Duodenal mucosa (tissue), 2 donors: ENCODE measurements around the gene UQCC5.
A peak's percentile ranks its signal among the peaks of the same experiment; 100 is the strongest.

ENCODE experiments used
- H3K27ac ChIP-seq: one replicate; pipeline ENCODE4 v1.7.0; 2013; ENCODE audit warnings: low read depth, low read length
- H3K27me3 ChIP-seq, 2 donors: one replicate each; pipeline ENCODE4 v1.7.0; 2013; ENCODE audit warnings: low read length in 2 of 2, control low read depth in 1 of 2; ENCODE audit not compliant: insufficient read depth in 2 of 2, control insufficient read depth in 1 of 2
- H3K36me3 ChIP-seq, 2 donors: one replicate each; pipeline ENCODE4 v1.7.0; 2013; ENCODE audit warnings: low read length in 2 of 2, control low read depth in 1 of 2; ENCODE audit not compliant: insufficient read depth in 2 of 2, control insufficient read depth in 1 of 2
- H3K4me1 ChIP-seq, 2 donors: one replicate each; pipeline ENCODE4 v1.7.0; 2013; ENCODE audit warnings: low read length in 2 of 2, control low read depth in 1 of 2; ENCODE audit not compliant: insufficient read depth in 2 of 2, control insufficient read depth in 1 of 2
- H3K4me3 ChIP-seq, 2 donors: one replicate each; pipeline ENCODE4 v1.7.0; 2013; ENCODE audit warnings: low read length in 2 of 2, low read depth in 1 of 2
- H3K9ac ChIP-seq, 2 donors: one replicate each; pipeline ENCODE4 v1.7.0; 2013; ENCODE audit warnings: low read length in 2 of 2, low read depth in 1 of 2
- H3K9me3 ChIP-seq, 2 donors: one replicate each; pipeline ENCODE4 v1.7.0; 2013; ENCODE audit warnings: low read length in 2 of 2, control low read depth in 1 of 2; ENCODE audit not compliant: control insufficient read depth in 1 of 2

Gene UQCC5

GRCh38 chr3:52535411-52536111, 844 bp upstream of the UQCC5 start:
- Histone ChIP-seq H3K27ac (no peak overlapping the region), H3K4me1 (peaks cover 36 to 37% of the 10 kb centered on the region in 2 donors), H3K9ac (no peak overlapping the region), H3K9me3 (no peaks in the 10 kb centered on the region), H3K36me3 (peaks cover 3 to 5% of the 10 kb centered on the region in 2 donors), H3K27me3 (no peaks in the 10 kb centered on the region), H3K4me3 (peak overlapping the region; percentile 59 to 62)

GRCh38 chr3:52536112-52536368, 365 bp upstream of the UQCC5 start:
- H3K9me3 ChIP-seq, result no peaks in the 10 kb centered on the region
- peaks cover 7 to 10% of the 10 kb centered on the region in 2 donors for H3K36me3 ChIP-seq
- peak overlapping the region; percentile 59 to 62 for H3K4me3 ChIP-seq
- H3K27ac ChIP-seq, result no peak overlapping the region
- no peak overlapping the region for H3K9ac ChIP-seq
- no peaks in the 10 kb centered on the region for H3K27me3 ChIP-seq
- H3K4me1 ChIP-seq, result peaks cover 36 to 37% of the 10 kb centered on the region in 2 donors

GRCh38 chr3:52537165-52537620, 788 bp downstream of the UQCC5 start:
- peak overlapping the region; percentile 72 for H3K27ac ChIP-seq
- H3K27me3 ChIP-seq, result no peaks in the 10 kb centered on the region
- peaks cover 32 to 36% of the 10 kb centered on the region in 2 donors for H3K4me1 ChIP-seq
- no peaks in the 10 kb centered on the region for H3K9me3 ChIP-seq
- H3K9ac ChIP-seq, result peak overlapping the region; percentile 88 to 92
- peak overlapping the region; percentile 97 to 100 for H3K4me3 ChIP-seq
- H3K36me3 ChIP-seq, result peaks cover 10 to 13% of the 10 kb centered on the region in 2 donors

- no peak overlapping the region for H3K27ac ChIP-seq
- H3K4me3 ChIP-seq, result peak overlapping the region; percentile 97 to 100
- H3K4me1 ChIP-seq, result peaks cover 25 to 32% of the 10 kb centered on the region in 2 donors
- H3K9ac ChIP-seq, result peak overlapping the region; percentile 88 to 92
- H3K36me3 ChIP-seq, result peaks cover 10 to 13% of the 10 kb centered on the region in 2 donors
- no peaks in the 10 kb centered on the region for H3K9me3 ChIP-seq
- no peaks in the 10 kb centered on the region for H3K27me3 ChIP-seq
These were observed 1.5 kb downstream of the UQCC5 start for GRCh38 chr3:52537726-52538421.

- peaks cover 10 to 13% of the 10 kb centered on the region in 2 donors for H3K36me3 ChIP-seq
- H3K4me3 ChIP-seq, result no peak overlapping the region
- no peak overlapping the region for H3K9ac ChIP-seq
- no peak overlapping the region for H3K27ac ChIP-seq
- peaks cover 25 to 31% of the 10 kb centered on the region in 2 donors for H3K4me1 ChIP-seq
- H3K9me3 ChIP-seq, result no peaks in the 10 kb centered on the region
- no peaks in the 10 kb centered on the region for H3K27me3 ChIP-seq
These were observed 2.7 kb downstream of the UQCC5 start for GRCh38 chr3:52539010-52539653.

- no peak overlapping the region for H3K27ac ChIP-seq
- H3K36me3 ChIP-seq, result peaks cover 15 to 19% of the 10 kb centered on the region in 2 donors
- H3K9ac ChIP-seq, result no peak overlapping the region
These were observed 4.6 kb downstream of the UQCC5 start for GRCh38 chr3:52541050-52541449.

GRCh38 chr3:52544937-52545336, 8.5 kb downstream of the UQCC5 start:
- Histone ChIP-seq H3K4me1 (no peaks in the 10 kb centered on the region), H3K36me3 (peaks cover 29 to 34% of the 10 kb centered on the region in 2 donors), H3K27ac (no peak overlapping the region), H3K4me3 (no peak overlapping the region), H3K9me3 (no peaks in the 10 kb centered on the region), H3K9ac (no peak overlapping the region), H3K27me3 (no peaks in the 10 kb centered on the region)

More at GRCh38 chr3:52541050-52541449, 4.6 kb downstream of the UQCC5 start:
- Histone ChIP-seq H3K4me1 (peaks cover 22 to 25% of the 10 kb centered on the region in 2 donors), H3K27me3 (no peaks in the 10 kb centered on the region), H3K9me3 (no peaks in the 10 kb centered on the region), H3K4me3 (no peak overlapping the region)

- peaks cover 29 to 37% of the 10 kb centered on the region in 2 donors for H3K36me3 ChIP-seq
- H3K9ac ChIP-seq, result no peak overlapping the region
- H3K27ac ChIP-seq, result no peak overlapping the region
- no peaks in the 10 kb centered on the region for H3K27me3 ChIP-seq
- H3K4me1 ChIP-seq, result no peaks in the 10 kb centered on the region
- H3K9me3 ChIP-seq, result no peaks in the 10 kb centered on the region
- no peak overlapping the region for H3K4me3 ChIP-seq
These were observed 9.9 kb downstream of the UQCC5 start for GRCh38 chr3:52546111-52546901.

- Histone ChIP-seq H3K27me3 (no peaks in the 10 kb centered on the region), H3K27ac (no peak overlapping the region), H3K36me3 (peaks cover 33 to 42% of the 10 kb centered on the region in 2 donors), H3K9me3 (no peaks in the 10 kb centered on the region), H3K4me3 (no peak overlapping the region), H3K9ac (no peak overlapping the region), H3K4me1 (no peaks in the 10 kb centered on the region)
These were observed 10.7 kb downstream of the UQCC5 start for GRCh38 chr3:52547143-52547542.
